ENCODE measurements around the gene ADARB2. TPM values are rescaled to one million over a fixed set of nuclear protein-coding genes. Genes with fewer than 3 reads are reported as not detected.

Gene ADARB2
- total and polyA plus RNA-seq, 10 of the 15 experiments (the other 5 are each of a cell fraction or from before 2014, with no cell fraction given): 0.02 to 4.1 (median 0.76) TPM

GRCh38 chr10:1569208-1569607 lies 168.1 kb downstream of the ADARB2 start:
- no TSS peak for BruUV-seq (replicated peaks)
- Histone ChIP-seq H3K4me1 (ENCODE audit: control insufficient read depth, insufficient read depth, low read length) (no peaks in the 10 kb centered on the region), H4K20me1 (ENCODE audit: control insufficient read depth, insufficient read depth) (no peaks in the 10 kb centered on the region), H2AFZ (ENCODE audit: control insufficient read depth, low read depth, low read length) (no peak overlapping the region), H3K27ac (ENCODE audit: control insufficient read depth, insufficient read depth) (no peak overlapping the region), H3K4me2 (ENCODE audit: control insufficient read depth, insufficient read depth) (no peak overlapping the region), H3K4me3 (no peak overlapping the region), H3K79me2 (ENCODE audit: control insufficient read depth, insufficient read depth, low read length) (no peaks in the 10 kb centered on the region), H3K9ac (ENCODE audit: control insufficient read depth, insufficient read depth, low read length) (no peak overlapping the region), H3K9me3 (replicated peaks; ENCODE audit: control insufficient read depth, insufficient read depth, low read length) (no peaks in the 10 kb centered on the region), H3K27me3 (replicated peaks in 1 of 2; ENCODE audit: control insufficient read depth in 2 of 2, insufficient read depth in 2 of 2, low read length in 1 of 2) (no peaks in the 10 kb centered on the region), H3K36me3 (ENCODE audit: control insufficient read depth in 2 of 2, insufficient read depth in 2 of 2, low read length in 1 of 2) (no peaks in the 10 kb centered on the region)
- 43% methylated on average over 8 of the region's 8 CpGs for WGBS (ENCODE audit: insufficient coverage, insufficient replicate concordance, low lambda C conversion rate, missing lambda C conversion rate)
- ATAC-seq (no peak), FAIRE-seq (no peak), DNase-seq (ENCODE audit: low read depth, low spot score) (no peak)
- ChIA-PET CTCF (interaction anchor here (0.7 kb wide), 1 partner anchor 197 kb away, joined by 3 read pairs; no protein-coding TSS in a partner anchor), SMC1A (ENCODE audit: uncharacterized antibody, unreplicated experiment) (no interaction called here), POLR2A (no interaction called here), RAD21 (ENCODE audit: unreplicated experiment) (no interaction called here)
- TF ChIP-seq SKIL (IDR thresholded peaks at IDR 0.05; ENCODE audit: low read depth, poor library complexity, severe bottlenecking): no peak
- TF ChIP-seq, protein P1, sequence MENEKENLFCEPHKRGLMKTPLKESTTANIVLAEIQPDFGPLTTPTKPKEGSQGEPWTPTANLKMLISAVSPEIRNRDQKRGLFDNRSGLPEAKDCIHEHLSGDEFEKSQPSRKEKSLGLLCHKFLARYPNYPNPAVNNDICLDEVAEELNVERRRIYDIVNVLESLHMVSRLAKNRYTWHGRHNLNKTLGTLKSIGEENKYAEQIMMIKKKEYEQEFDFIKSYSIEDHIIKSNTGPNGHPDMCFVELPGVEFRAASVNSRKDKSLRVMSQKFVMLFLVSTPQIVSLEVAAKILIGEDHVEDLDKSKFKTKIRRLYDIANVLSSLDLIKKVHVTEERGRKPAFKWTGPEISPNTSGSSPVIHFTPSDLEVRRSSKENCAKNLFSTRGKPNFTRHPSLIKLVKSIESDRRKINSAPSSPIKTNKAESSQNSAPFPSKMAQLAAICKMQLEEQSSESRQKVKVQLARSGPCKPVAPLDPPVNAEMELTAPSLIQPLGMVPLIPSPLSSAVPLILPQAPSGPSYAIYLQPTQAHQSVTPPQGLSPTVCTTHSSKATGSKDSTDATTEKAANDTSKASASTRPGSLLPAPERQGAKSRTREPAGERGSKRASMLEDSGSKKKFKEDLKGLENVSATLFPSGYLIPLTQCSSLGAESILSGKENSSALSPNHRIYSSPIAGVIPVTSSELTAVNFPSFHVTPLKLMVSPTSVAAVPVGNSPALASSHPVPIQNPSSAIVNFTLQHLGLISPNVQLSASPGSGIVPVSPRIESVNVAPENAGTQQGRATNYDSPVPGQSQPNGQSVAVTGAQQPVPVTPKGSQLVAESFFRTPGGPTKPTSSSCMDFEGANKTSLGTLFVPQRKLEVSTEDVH (IDR thresholded peaks at IDR 0.05; ENCODE audit: low read depth, partially characterized antibody): no peak
- TF ChIP-seq, protein P2, sequence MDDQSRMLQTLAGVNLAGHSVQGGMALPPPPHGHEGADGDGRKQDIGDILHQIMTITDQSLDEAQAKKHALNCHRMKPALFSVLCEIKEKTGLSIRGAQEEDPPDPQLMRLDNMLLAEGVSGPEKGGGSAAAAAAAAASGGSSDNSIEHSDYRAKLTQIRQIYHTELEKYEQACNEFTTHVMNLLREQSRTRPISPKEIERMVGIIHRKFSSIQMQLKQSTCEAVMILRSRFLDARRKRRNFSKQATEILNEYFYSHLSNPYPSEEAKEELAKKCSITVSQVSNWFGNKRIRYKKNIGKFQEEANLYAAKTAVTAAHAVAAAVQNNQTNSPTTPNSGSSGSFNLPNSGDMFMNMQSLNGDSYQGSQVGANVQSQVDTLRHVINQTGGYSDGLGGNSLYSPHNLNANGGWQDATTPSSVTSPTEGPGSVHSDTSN (IDR thresholded peaks at IDR 0.05; ENCODE audit: insufficient replicate concordance, low read depth, low read length): no peak
- TF ChIP-seq NRF1 (conservative IDR thresholded peaks at IDR 0.05; ENCODE audit: low read depth, low read length): no peak
- no peak for TF ChIP-seq POLR2A (IDR thresholded peaks at IDR 0.05; ENCODE audit: low read depth, low read length)
- TF ChIP-seq ZNF622 (IDR thresholded peaks at IDR 0.05): no peak
- TF ChIP-seq, protein P3, sequence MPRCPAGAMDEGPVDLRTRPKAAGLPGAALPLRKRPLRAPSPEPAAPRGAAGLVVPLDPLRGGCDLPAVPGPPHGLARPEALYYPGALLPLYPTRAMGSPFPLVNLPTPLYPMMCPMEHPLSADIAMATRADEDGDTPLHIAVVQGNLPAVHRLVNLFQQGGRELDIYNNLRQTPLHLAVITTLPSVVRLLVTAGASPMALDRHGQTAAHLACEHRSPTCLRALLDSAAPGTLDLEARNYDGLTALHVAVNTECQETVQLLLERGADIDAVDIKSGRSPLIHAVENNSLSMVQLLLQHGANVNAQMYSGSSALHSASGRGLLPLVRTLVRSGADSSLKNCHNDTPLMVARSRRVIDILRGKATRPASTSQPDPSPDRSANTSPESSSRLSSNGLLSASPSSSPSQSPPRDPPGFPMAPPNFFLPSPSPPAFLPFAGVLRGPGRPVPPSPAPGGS (IDR thresholded peaks at IDR 0.05; ENCODE audit: borderline replicate concordance, insufficient read depth, low read depth, low read length, poor library complexity, severe bottlenecking): peak; percentile 47
- intact Hi-C loops (cut with micrococcal nuclease; ENCODE audit: unreplicated experiment) (loop anchor here (10.0 kb wide), 1 partner anchor 144 kb away; no protein-coding TSS in a partner anchor), in situ Hi-C loops (cut with MboI) (no loop called here)

All from GM12878 (cell line).